Gastrocnemius medialis (tissue), 4 donors: ENCODE measurements around the gene CDC42BPA.

Experiments used
- POLR2A ChIP-seq, 2 donors: fragments of 450-650 bp; IDR thresholded peaks; one replicate each; pipeline ENCODE4 v1.6.1; 2017; ENCODE audit warnings: antibody characterized with exemption in 2 of 2, mild to moderate bottlenecking in 2 of 2, moderate library complexity in 2 of 2
- TF ChIP-seq, protein P1 (sequence below), 5 experiments: fragments of 450-650 bp in 3 of 5; fragments of 200-600 bp in 2 of 5; sonication (generic) in 2 of 5; IDR thresholded peaks in 4 of 5; conservative IDR thresholded peaks in 1 of 5; 1 replicate in 4 of 5; 2 replicates in 1 of 5; pipeline ENCODE4 v1.5.1; 2016 to 2019; ENCODE audit warnings: antibody characterized with exemption in 5 of 5, mild to moderate bottlenecking in 3 of 5, moderate library complexity in 3 of 5

DNA sequence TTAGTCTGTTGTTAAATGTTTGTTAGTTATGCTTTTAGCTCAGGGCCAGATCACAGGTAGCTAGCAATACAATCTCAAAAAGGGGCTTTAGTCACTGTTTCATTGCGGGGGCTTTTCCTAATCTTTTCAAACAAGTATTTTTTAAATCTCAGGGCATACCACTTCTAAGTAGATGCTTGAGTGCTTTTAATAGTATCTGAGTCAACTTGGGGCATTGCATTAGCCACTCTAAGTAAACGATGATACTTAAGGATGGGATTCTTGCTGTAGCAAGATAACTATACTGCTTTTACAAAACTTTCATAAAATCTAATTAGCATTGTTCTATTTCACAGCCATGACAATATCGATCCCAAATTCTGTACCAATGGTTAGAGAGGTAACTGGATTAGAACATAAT, 11.6 kb downstream of the CDC42BPA start:
- no peak for TF ChIP-seq POLR2A (IDR thresholded peaks at IDR 0.05)
- TF ChIP-seq, protein P1, sequence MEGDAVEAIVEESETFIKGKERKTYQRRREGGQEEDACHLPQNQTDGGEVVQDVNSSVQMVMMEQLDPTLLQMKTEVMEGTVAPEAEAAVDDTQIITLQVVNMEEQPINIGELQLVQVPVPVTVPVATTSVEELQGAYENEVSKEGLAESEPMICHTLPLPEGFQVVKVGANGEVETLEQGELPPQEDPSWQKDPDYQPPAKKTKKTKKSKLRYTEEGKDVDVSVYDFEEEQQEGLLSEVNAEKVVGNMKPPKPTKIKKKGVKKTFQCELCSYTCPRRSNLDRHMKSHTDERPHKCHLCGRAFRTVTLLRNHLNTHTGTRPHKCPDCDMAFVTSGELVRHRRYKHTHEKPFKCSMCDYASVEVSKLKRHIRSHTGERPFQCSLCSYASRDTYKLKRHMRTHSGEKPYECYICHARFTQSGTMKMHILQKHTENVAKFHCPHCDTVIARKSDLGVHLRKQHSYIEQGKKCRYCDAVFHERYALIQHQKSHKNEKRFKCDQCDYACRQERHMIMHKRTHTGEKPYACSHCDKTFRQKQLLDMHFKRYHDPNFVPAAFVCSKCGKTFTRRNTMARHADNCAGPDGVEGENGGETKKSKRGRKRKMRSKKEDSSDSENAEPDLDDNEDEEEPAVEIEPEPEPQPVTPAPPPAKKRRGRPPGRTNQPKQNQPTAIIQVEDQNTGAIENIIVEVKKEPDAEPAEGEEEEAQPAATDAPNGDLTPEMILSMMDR (IDR thresholded peaks at IDR 0.05 in 4 of 5, conservative IDR thresholded peaks at IDR 0.05 in 1 of 5): no peak
